Measurements from ENCODE around the gene CLDN8. TPM values are rescaled to one million over a fixed set of nuclear protein-coding genes. Genes with fewer than 3 reads are reported as not detected.
A peak's percentile ranks its signal among the peaks of the same experiment; 100 is the strongest.

CLDN8 gene
- polyA plus RNA-seq (2013, experiment 1 of 2; ENCODE audit: insufficient read length) = not detected
- 0.28 TPM for polyA plus RNA-seq (2013, experiment 2 of 2; ENCODE audit: insufficient read length)

DNA sequence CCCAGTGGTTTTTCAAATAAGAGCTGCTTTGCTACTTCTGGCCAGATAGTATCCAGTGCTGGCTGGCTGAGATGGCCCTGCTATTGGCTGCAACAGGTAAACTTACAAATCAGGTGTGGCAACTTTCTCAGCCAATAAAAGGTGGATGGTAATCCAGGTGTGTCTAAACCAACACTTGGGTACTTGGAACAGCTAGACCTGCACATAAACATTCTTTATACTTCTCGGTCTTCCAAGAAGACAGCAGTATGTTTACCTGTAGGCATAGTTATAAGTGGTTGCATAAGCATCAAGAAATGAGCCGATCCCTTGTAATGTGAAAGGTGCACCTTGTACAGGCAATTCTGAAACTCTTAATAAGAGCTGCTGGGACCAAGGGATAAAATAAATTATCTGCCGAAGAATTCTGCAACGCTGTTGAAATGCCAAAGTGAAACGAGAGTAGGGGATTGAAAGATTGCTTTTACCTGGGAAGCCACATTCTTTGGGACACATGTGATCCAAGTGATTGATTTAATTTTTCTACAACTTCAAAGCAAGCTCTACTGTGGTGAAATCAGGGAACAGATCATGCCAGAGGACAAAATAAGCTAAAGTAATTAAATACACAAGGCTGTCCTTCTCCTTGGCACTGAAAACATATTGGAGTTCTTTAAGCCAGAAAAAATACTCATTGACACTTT lies at the start of gene CLDN8:
TSS of gene CLDN8 (minus strand) at position 57 of the 683 bp plus-strand sequence. CDS start 172 bp downstream, outside the sequence.
- DNase-seq = no peak

DNA sequence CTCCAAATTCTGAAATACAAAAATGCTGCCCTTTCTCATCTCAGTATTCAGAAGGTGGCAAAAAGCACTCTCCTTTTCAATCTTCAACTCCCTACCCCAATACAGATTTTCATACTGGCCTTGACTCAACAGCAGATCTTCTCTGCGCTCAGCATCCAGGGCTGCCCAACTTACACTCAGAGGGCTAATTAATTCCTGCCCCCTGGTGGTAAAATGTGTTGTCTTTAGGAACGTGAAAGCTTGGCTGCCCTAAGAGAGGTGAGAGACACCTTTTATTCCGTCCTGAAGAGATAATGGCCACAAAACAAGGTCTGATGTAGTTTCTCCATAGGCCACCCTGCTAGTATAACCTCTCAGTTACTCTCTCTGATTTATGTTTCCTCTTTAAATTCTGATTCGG lies 41.9 kb upstream of the CLDN8 start:
- DNase-seq = peak; percentile 48

DNA sequence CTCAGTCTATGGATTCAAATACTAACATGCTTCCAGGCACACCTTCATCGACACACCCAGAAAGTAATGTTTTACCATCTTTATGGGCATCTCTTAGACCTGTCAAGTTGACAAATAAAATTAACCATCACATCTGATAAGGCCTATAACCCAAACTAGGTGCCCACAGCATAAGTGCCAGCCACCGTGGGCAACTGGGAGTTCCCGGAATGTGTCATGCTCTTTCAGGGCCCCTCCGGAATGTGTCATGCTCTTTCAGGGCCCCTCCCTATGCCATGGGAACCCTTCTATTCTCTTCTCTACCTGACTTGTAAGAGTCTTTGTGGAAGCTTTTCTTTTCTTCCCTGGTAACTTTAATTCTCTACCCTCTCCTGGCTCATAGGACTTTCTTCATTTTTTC lies 40.2 kb upstream of the CLDN8 start:
- no peak for DNase-seq

DNA sequence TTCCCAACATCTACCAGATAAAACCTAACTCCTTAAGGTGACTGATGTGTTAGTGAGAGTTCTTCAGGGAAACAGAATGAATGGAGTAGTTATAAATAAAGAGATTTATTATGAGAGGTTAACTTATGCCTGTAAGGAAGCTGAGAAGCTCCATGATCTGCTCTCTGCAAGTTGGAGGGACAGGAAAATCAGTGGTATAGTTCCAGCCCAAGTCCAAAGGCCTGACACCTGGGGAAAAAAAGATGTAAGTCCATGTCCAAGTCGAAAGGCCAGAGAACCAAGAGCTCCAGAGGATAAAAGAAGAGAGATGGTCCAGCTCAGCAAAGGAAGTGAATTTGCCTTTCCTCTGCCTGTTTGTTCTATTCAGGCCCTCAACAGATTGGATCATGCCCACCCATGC lies 39.8 kb upstream of the CLDN8 start:
- no peak for DNase-seq

DNA sequence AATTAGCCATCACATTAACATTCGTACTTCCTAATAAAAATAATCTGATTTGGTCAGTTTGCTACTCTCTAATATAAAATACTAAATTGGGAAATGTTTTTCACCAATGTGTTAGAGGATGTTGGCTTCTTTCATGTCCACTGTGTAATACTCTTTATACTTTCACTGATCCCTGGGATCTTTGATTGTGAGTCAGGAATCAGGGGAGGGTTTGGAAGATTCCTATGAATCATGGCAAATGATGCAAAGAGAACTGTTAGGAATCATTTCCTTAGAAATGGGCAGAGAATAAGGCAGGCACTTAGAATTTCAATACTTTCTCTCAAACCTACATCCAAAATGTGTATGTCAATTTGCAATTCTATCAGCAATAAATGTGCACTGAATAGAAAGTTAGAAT lies 35.9 kb upstream of the CLDN8 start:
- no peak for DNase-seq

DNA sequence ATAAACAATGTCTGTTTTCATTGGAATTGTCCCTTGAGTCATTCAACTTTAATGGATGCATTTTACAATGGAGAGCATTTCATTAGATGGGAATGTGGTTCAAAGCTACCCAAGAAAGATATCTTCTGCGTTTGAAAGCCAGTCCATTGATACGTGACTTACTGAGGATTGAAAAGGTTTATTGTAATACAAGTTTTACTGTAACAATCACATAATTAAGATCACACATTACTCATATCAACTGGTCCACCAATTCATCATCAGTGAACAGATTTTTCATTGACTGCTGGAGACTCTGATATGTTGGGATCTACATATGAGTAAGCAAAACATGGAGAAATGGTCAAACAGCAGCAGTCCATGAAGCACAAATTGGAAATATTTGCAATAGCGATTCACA lies 34.0 kb upstream of the CLDN8 start:
- no peak for DNase-seq

DNA sequence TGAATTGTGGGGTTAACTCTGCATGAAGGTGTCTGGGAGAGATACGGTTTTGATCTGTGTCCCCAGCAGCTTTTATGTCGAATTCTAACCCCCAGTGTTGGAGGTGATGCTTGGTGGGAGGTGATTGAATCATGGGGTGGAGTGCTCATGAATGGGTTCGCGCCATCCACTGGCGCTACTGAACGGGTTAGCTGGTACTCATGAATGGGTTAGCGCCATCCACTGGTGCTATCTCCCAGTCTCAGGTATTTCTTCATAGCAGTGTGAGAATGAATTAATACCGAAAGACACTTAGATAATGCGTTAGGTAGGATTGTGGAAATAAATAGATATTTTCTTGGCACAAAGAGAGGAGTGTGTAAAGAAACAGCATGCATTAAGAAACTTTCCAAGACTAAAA lies 32.9 kb upstream of the CLDN8 start:
- no peak for DNase-seq

DNA sequence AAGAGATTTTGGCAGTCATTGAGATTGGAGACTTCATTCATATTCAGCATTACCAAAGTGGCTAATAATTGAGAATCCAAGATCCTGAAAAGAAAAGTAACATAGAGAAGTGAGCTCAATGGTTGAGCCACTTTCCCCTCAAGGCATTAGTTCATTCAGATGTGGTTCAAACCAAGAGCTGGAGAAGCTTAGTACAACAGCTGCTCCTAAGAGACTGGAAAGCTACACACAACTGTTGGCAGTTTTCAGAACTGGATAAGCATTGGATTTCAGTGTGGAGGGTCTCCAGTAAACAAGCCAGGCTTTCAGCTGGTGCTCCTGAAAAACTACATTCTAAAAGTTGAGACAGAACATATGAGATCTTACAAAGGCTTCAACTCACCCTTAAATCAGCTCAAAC lies 29.2 kb upstream of the CLDN8 start:
- DNase-seq = no peak

DNA sequence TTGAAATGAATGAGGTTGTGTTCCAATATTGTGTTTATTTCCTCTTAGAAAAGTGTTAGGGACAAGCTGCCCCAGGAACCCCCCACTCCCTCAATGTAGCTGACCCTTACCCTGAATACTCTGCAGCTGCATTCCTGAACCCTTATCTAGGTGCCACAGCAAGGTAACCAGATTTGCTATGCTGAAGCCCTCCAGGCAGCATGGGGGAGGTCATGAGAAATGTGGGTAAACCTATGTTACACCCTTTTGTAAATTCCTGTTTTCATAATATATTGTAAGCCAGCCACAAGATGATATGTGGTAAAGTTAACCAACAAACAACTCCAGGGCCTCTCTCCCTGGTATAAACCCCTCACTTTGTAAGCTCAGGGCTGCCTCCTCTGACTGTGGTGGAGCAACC lies 27.8 kb upstream of the CLDN8 start:
- DNase-seq = no peak

DNA sequence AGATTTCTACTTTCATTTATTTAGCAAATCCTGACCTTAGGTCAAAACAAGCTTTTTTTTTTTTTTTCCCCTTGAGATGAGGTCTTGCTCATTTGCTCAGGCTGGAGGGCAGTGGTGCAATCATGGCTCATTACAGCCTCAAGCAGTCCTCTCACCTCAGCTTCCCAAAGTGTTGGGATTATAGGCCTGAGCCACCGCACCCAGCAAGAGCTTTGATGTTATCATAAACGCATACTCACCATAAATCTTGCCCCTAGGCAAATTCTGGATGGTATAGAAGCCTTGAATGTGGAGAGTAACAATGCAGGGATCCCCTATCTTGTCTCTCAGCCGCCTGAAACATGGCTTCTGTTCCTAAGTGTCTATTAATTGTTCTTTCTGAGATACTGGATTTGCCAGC lies 24.8 kb upstream of the CLDN8 start:
- no peak for DNase-seq

DNA sequence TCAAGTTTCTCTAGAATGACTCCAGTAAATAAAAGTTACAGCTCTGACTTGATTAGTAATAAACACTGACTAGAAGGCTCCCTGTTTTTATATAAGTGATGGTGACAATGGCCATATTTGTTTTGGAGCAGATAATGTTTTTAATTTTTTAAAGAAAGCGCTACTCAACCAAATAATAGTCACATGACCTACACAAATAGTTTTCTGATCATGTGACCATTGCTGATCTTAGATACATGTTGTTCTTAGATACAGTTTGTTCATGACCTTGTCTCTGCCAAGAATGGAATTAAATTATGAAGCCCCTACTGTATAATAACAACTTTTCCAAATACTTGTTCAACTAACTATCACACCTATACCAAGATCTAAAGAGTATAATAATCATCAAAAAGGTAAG lies 22.3 kb upstream of the CLDN8 start:
- no peak for DNase-seq

DNA sequence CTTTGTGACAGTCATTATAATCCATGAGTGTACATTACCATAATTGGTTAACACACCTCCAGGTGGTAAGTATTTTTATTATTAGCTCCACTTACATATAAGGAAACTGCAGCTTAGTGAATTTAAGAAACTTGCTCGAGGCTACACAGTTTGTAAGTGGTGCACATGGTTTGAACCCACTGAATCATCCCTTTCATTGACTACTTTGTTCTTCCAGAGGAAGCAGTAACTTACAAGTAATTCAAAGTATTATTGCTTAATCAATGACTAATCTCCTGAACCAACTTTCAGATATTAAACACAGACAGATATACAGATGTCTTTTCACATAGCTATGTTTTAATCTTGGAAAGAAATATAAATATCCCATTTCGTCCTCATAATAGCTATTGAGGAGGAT lies 18.7 kb upstream of the CLDN8 start:
- DNase-seq = peak; percentile 40

DNA sequence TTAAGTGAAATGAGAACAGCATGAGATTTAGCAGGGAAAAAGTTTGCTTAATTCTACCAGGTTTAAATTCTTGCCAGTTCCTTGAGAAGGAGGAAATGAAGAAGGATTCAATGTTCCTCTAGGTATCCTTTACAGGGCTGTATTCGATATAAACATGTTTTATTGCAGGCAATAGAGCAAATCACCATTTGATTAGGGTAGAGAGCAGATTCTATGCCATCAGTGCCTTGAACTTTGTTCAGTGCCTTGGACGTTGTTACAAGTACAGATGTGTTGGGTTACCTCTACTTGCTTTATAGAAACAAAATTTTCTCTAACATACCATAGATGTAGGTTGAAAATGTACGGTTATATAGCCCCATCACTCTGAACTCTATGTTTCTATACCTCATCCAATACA lies 18.2 kb upstream of the CLDN8 start:
- no peak for DNase-seq

DNA sequence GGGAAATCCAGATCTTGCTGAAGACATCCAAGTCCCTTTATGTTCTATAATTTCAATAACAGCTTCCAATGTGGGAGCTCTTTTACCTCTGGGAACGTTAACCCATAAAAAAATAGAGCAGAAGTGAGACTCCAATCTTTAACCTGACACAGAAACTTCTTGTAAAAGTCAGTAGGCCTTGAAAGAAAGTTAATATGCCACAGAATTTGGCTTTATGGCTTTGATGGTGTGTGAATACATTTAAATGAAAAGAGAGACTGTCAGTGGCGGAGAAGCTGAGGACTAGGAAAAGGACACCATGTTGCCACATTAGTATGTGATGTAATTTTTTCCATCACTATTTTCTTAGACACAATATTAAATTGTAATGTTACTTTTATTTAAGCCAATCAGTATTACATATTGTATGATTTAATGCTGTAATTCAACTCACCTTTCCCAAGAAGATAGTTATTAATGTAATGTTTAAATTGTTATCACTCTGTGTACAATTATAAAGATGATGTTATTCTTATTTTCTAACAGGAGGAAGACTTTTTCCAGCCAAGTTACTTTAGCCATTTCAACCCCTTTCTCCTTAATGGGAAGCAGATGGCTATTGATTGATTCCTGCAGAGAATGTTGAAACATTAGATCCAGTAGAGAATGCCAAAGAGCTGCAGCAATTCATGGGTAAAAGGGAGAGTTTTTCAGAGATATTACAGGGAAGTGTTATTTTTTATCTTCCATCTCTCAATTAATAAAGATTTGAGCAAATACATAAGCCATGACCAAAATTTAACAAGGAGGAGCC lies 17.5 kb upstream of the CLDN8 start:
- peak; percentile 53 for DNase-seq

DNA sequence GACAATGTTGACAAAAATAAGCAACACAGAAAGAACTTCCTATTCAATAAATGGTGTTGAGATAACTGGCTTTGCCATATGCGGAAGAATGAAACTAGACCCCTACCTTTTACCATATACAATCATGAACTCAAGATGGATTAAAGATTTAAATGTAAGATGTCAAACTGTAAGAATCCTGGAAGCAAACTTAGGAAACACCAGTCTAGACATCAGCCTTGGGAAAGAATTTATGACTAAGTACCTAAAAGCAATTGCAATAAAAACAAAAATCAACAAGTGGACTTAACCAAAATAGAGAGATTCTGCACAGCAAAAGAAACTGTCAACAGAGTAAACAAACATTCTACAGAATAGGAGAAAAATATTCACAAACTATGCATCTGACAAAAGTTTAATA lies 16.1 kb upstream of the CLDN8 start:
- DNase-seq = peak; percentile 31

DNA sequence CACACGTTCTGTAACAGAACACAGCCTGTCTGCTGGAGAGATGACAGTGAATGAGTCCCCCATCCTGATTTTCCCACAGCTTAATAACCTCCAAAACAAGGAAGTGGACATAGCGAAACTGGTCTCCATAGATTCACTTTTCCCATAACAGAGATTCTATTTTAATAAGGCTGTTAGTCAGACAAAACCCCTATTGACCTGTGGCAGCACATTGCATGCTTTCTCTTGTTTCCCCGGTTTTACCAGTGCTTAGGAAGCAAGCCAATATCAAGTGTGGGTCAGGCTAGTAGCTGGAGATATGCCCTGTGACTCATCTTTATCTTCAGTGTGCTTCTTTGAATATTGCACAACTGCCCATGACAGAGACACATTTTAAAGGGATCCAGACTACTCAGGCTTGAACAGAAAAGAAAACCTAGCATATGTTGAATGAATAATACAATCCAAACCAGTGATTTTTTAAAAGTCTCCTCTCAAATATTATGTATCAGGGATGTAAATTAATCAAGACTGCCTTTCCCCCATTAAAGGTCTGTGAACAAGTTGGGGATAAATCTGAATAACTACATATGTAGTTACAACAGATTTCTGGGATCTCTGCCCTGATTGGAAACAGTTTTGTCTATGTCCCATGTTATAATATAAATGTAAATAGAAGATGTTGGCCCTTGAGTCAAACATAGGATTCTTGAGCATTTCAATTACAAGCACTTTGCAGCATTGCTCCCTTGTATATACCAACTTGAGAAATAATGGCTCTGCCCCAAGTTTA lies 11.9 kb upstream of the CLDN8 start:
- DNase-seq = peak; percentile 97

DNA sequence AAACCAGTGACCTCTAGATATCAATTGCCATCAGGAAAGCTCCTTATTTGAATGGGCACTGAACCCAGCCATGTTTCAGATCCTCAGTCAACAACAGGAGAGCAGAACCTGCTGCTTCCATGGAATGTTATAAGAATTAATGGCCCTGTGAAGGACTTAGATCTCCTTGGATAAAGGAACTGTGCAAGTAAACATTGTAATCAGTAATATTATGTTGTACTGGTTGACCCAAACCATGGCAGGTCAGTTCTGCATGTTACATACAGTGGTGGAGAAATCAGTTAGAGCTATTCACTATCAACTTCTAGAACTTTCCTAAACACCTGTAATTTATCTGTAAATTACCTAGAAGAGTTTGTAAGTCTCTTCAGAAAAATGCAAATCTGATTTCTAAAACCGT lies 11.2 kb upstream of the CLDN8 start:
- no peak for DNase-seq

DNA sequence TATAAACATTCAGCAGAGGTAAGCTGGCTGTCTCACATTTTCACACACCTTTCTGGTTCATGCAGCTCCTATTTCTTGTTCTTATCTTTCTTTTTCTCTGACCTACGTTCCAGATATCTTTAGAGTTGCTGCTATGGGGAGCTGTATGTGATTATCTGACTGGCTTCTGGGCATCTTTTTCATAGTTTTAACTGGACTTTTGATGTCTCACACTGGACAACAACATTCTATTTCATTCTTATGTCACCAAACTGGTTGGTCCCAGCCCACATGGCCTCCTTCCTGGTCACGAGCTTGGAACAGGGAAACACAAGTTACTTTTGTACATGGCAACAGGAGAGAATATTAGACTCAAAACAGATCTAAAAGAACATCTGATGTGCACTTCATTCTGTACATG lies 7.7 kb upstream of the CLDN8 start:
- no peak for DNase-seq

DNA sequence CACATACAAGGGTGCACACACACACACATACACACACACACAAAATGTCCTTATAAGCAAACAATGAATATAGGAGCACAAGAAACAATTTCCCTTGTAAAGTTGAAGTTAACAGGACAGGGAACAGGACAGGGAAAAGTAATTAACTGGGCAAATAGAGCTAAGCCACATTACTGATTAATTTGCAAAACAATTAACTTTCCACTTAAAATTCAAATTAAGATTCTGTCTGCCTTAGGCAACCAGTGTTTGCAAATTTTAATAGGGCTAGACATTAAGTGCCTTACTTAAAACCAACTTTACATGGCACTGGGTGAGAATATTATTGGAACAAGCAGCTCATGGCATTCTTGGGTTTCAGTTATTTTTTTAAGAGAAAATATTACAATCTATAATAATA lies 6.8 kb upstream of the CLDN8 start:
- no peak for DNase-seq

DNA sequence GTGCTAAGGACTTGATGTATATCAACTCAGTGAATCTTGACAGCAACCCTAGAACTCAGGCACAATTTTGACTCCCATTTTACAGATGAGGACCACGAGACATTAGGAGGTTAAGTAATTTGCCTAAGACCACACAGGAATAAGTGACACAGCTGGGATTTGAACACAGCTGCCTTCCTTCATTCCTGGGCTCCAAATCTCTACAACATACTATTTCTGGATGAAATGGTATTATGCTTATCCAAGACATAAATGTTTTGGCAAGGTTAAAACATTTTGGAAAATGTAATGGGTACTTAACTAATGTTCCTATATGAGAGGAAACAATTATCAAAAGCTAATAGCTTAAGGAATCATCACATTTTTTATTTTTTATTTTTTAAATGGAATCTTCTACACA lies 4.8 kb downstream of the CLDN8 start:
- DNase-seq = no peak

DNA sequence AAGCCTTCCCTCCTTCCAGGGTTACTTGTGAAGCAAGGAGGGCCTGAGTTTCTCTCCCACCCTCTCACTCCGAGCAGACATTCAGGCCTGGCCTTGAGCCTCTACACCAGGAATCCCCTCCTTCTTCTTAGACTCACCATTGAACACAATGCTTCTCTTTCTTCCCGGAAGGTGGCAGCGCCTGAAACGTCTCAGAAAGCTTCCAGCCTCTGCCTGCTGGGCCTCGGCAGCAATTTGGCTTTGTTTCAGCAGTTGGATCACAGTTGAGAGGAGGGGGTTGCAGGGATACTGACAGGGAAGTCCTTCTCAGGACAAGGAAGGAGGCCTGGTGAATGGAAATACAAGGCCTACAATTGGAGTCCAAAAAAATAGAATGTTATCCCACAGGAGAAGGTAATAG lies 6.3 kb downstream of the CLDN8 start:
- DNase-seq = peak; percentile 8

DNA sequence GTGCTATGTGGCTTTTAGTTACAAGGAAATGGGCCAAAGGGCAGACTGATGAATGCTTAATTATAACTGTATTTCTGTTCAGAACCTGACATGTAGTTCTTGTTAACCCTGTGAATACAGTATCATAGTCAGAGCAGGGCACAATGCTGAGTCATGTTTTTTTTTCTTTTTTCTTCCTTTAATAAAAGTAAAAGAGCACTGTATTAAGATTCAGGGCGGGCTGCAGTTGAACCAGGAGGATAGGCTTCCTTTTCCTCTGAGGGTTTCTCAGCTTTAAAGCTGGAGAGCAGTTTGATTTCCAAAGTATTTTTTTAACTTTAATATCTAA lies 8.7 kb downstream of the CLDN8 start:
- no peak for DNase-seq

DNA sequence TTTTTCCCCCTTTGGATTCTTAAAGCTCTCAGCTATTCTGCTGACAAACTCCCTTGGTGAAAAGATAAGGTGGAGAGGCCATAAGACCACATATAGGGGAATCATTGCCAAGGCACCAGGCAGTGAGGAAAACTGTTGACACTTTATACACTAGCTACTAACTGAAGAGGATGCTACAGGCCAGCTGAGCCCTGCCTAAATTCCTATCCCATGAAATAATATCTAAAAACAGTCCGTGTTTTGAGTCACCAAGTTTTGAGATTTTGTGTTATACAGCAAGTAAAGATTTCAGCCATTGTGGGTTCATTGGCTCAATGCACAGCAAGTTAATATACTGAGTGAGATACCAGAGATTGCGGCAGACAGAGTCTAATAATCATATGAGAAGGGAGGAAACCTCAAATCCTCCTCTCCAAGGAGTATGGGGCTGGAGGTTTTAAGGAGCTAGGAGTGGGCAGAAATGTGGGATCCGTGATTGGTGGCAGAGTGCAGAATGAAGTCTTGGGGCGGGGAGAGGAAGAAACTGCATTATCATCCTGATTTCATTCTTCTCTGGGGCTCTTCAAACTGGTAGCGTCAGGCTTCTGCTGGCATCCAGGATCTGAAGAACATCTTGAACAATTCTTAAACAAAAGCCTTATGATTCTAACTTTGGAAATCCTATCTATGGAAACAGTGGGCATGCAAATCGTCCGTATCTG lies 9.2 kb downstream of the CLDN8 start:
- peak; percentile 72 for DNase-seq
